ENCODE measurements around the gene SMOC2. TPM values are rescaled to one million over a fixed set of nuclear protein-coding genes. Genes with fewer than 3 reads are reported as not detected.

SMOC2 gene
- total and polyA plus RNA-seq, 2 donors (not counting 1 experiment from before 2014, with no cell fraction given), result 0.37 TPM; not detected in 1

DNA sequence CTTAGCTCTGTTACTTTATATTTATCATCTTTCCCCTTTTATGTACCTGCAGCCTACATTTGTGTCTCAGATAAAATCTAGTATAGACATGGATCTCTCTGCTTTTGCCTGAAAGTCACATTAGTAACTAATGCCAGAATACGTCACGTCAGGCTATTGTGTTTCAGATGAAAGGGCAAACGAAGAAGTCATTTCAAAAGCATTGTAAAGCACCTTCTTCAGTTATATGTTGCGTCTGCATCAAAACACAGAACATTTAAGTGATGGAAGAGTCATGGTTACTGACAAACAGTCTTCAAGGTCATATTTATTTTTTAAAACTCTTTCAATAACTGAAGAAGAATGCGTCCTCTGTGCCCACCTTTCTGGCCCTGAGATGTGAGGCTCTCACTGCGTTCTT, 119.1 kb downstream of the SMOC2 start:
- H3K4me3 ChIP-seq (ENCODE audit: control extremely low read depth in 1 of 5, extremely low read depth in 1 of 5, insufficient read depth in 1 of 5, low read depth in 2 of 5, low read length in 4 of 5), result no peak overlapping the region
- Mint-ChIP-seq H3K4me3 (no peak overlapping the region), H3K9me3 (ENCODE audit: insufficient read depth) (no peaks in the 10 kb centered on the region), H3K4me1 (no peaks in the 10 kb centered on the region), H3K27me3 (no peaks in the 10 kb centered on the region), H3K27ac (no peak overlapping the region)
- H3K4me2 ChIP-seq (replicated peaks; ENCODE audit: low read depth, low read length, poor library complexity, severe bottlenecking), result no peak overlapping the region
- no peaks in the 10 kb centered on the region for H3K27me3 ChIP-seq (replicated peaks in 1 of 4; ENCODE audit: control extremely low read depth in 1 of 4, control insufficient read depth in 3 of 4, insufficient read depth in 4 of 4, low read length in 3 of 4)
- H3K9ac ChIP-seq (ENCODE audit: low read length), result no peak overlapping the region
- H2AFZ ChIP-seq (ENCODE audit: insufficient read depth, low read depth, low read length, poor library complexity, severe bottlenecking), result no peak overlapping the region
- no peaks in the 10 kb centered on the region for H4K20me1 ChIP-seq (ENCODE audit: control insufficient read depth, insufficient read depth, low read length, poor library complexity, severe bottlenecking)
- H3K36me3 ChIP-seq (replicated peaks in 1 of 2; ENCODE audit: control extremely low read depth in 1 of 2, control insufficient read depth in 1 of 2, extremely low read depth in 1 of 2, insufficient read depth in 2 of 2, low read length in 1 of 2), result no peaks in the 10 kb centered on the region
- H3K27ac ChIP-seq (ENCODE audit: low read length in 2 of 2), result no peak overlapping the region
- ATAC-seq (ENCODE audit: low read depth) (no peak), DNase-seq (no peak)
- intact Hi-C loops (cut with micrococcal nuclease), result no loop called here
- WGBS (ENCODE audit: insufficient coverage), result 90% methylated on average over 2 of the region's 6 CpGs
- peaks cover 0 to 14% (median 0%) of the 10 kb centered on the region in 3 donors for H3K9me3 ChIP-seq (ENCODE audit: control extremely low read depth in 1 of 3, control insufficient read depth in 2 of 3, insufficient read depth in 1 of 3, low read length in 2 of 3)
- TF ChIP-seq EZH2 (IDR thresholded peaks at IDR 0.05; ENCODE audit: borderline replicate concordance, insufficient read depth, low read depth, low read length, poor library complexity, severe bottlenecking), result no peak
- TF ChIP-seq, protein P1, sequence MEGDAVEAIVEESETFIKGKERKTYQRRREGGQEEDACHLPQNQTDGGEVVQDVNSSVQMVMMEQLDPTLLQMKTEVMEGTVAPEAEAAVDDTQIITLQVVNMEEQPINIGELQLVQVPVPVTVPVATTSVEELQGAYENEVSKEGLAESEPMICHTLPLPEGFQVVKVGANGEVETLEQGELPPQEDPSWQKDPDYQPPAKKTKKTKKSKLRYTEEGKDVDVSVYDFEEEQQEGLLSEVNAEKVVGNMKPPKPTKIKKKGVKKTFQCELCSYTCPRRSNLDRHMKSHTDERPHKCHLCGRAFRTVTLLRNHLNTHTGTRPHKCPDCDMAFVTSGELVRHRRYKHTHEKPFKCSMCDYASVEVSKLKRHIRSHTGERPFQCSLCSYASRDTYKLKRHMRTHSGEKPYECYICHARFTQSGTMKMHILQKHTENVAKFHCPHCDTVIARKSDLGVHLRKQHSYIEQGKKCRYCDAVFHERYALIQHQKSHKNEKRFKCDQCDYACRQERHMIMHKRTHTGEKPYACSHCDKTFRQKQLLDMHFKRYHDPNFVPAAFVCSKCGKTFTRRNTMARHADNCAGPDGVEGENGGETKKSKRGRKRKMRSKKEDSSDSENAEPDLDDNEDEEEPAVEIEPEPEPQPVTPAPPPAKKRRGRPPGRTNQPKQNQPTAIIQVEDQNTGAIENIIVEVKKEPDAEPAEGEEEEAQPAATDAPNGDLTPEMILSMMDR (IDR thresholded peaks at IDR 0.05), result no peak
- ChIA-PET CTCF (no interaction called here), POLR2A (no interaction called here)
- no peaks in the 10 kb centered on the region for H3K79me2 ChIP-seq (ENCODE audit: control insufficient read depth, insufficient read depth, low read length)
- no peaks in the 10 kb centered on the region for H3K4me1 ChIP-seq (ENCODE audit: control insufficient read depth in 2 of 2, insufficient read depth in 2 of 2, low read length in 2 of 2)

DNA sequence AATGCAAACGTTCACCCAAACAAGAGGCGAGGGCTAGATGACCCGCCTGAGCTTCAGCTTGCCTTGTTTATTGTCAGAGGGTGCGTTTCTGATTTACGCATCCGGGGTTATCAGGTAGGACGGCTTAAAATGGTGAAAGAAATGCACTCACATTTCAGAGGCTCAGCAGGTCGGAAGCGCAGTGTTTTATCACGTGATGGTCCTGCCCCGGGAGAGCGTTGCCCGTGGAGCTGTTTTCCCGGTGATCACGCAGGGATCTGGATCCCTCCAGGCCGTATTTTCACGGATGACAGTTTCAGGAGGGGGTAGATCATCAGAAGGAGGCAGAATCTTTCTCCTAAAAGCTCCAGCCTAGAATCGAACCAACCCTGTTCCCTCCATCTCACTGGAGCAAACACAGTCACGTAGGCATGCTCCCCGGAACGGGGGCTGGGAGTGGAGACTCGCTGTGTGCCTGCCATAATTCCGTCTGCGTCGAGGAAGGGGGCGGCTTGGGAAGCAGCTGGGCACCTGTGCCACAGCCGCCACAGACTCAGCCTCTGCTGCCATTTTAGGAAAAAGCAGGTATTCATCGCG, 121.7 kb downstream of the SMOC2 start:
- DNase-seq, result no peak
- H2AFZ ChIP-seq (ENCODE audit: insufficient read depth, low read depth, low read length, poor library complexity, severe bottlenecking), result no peak overlapping the region
- no peaks in the 10 kb centered on the region for H3K79me2 ChIP-seq (ENCODE audit: control insufficient read depth, insufficient read depth, low read length)
- H3K4me1 Mint-ChIP-seq, result no peaks in the 10 kb centered on the region
- no peak overlapping the region for H3K4me3 ChIP-seq (ENCODE audit: control extremely low read depth in 1 of 5, extremely low read depth in 1 of 5, insufficient read depth in 1 of 5, low read depth in 2 of 5, low read length in 4 of 5)
- no peak for ATAC-seq (ENCODE audit: low read depth)
- no peaks in the 10 kb centered on the region for H3K27me3 Mint-ChIP-seq
- no peak overlapping the region for H3K27ac Mint-ChIP-seq
- intact Hi-C loops (cut with micrococcal nuclease), result no loop called here
- ChIA-PET POLR2A (no interaction called here), CTCF (no interaction called here)
- H4K20me1 ChIP-seq (ENCODE audit: control insufficient read depth, insufficient read depth, low read length, poor library complexity, severe bottlenecking), result no peaks in the 10 kb centered on the region
- H3K27ac ChIP-seq (ENCODE audit: low read length in 2 of 2), result no peak overlapping the region
- no peaks in the 10 kb centered on the region for H3K27me3 ChIP-seq (replicated peaks in 1 of 4; ENCODE audit: control extremely low read depth in 1 of 4, control insufficient read depth in 3 of 4, insufficient read depth in 4 of 4, low read length in 3 of 4)
- TF ChIP-seq, protein P1 (IDR thresholded peaks at IDR 0.05), result no peak
- no peak for TF ChIP-seq EZH2 (IDR thresholded peaks at IDR 0.05; ENCODE audit: borderline replicate concordance, insufficient read depth, low read depth, low read length, poor library complexity, severe bottlenecking)
- no peaks in the 10 kb centered on the region for H3K9me3 Mint-ChIP-seq (ENCODE audit: insufficient read depth)
- H3K4me3 Mint-ChIP-seq, result no peak overlapping the region
- peaks cover 0 to 14% (median 0%) of the 10 kb centered on the region in 3 donors for H3K9me3 ChIP-seq (ENCODE audit: control extremely low read depth in 1 of 3, control insufficient read depth in 2 of 3, insufficient read depth in 1 of 3, low read length in 2 of 3)
- 96% methylated on average over 21 of the region's 29 CpGs for WGBS (ENCODE audit: insufficient coverage)
- no peaks in the 10 kb centered on the region for H3K4me1 ChIP-seq (ENCODE audit: control insufficient read depth in 2 of 2, insufficient read depth in 2 of 2, low read length in 2 of 2)
- H3K9ac ChIP-seq (ENCODE audit: low read length), result no peak overlapping the region
- no peaks in the 10 kb centered on the region for H3K36me3 ChIP-seq (replicated peaks in 1 of 2; ENCODE audit: control extremely low read depth in 1 of 2, control insufficient read depth in 1 of 2, extremely low read depth in 1 of 2, insufficient read depth in 2 of 2, low read length in 1 of 2)
- no peak overlapping the region for H3K4me2 ChIP-seq (replicated peaks; ENCODE audit: low read depth, low read length, poor library complexity, severe bottlenecking)

All from B cell (primary cell).